ENCODE measurements around the gene SMCR8.
"Not testable (repeated sequence)": the region's sequence is repeated elsewhere in the genome, so short reads cannot be mapped to it uniquely, and the experiment has no call there.

SMCR8 gene, protein sequence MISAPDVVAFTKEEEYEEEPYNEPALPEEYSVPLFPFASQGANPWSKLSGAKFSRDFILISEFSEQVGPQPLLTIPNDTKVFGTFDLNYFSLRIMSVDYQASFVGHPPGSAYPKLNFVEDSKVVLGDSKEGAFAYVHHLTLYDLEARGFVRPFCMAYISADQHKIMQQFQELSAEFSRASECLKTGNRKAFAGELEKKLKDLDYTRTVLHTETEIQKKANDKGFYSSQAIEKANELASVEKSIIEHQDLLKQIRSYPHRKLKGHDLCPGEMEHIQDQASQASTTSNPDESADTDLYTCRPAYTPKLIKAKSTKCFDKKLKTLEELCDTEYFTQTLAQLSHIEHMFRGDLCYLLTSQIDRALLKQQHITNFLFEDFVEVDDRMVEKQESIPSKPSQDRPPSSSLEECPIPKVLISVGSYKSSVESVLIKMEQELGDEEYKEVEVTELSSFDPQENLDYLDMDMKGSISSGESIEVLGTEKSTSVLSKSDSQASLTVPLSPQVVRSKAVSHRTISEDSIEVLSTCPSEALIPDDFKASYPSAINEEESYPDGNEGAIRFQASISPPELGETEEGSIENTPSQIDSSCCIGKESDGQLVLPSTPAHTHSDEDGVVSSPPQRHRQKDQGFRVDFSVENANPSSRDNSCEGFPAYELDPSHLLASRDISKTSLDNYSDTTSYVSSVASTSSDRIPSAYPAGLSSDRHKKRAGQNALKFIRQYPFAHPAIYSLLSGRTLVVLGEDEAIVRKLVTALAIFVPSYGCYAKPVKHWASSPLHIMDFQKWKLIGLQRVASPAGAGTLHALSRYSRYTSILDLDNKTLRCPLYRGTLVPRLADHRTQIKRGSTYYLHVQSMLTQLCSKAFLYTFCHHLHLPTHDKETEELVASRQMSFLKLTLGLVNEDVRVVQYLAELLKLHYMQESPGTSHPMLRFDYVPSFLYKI

DNA sequence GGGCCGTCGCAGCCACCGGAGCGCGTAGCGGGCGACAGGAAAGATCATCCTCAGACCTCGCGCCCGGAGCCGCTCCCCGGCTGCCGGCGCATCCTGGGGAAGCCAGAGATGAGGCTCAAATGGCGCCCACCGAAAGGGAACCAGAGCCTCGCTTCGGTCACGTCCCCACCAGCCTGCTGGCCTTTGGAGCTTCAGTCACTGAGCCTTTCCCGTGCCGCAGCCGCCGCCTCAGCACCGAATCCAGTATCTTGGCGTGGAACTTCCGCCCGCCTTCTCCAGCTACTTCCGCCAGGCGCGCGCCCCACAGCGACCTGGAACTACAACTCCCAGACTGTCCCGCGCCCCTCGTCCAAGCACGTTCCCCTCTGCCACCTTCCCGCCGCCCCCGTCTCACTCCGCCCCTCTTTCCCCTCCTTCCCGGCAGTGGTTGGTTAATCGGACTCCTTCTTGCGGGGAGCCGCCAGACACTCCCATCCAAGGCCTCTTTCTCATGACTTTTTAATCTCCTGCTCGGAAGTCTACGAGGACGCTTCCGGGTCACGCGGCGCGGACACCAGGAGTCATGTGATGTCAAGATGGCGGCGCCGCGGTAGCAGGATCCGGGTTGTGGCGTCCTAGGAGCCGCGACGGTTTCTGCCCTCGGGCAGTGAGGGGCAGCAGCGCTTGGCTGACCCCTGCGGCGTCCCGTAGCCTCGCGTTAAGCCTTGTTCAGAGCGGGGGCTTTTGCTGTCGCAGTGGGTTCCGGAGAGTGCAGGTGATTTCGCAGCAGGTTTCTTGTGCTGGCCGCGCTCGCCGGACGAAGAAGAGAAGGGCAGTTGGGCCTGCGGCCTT is at the start of gene SMCR8, which contains the start of gene TOP3A:
Gene SMCR8 (plus strand): TSS at position 563 of the 831 bp plus-strand sequence. CDS start 497 bp downstream, outside the sequence.
Gene TOP3A (minus strand): TSS at position 264 of the 831 bp plus-strand sequence. CDS start 216 bp downstream, at position 48.
- Histone ChIP-seq H3K27ac (peak within 1 kb of the TSS; percentile 88 to 98 (median 94)), H3K4me3 (peak within 1 kb of the TSS; percentile 72 to 97 (median 92))

DNA sequence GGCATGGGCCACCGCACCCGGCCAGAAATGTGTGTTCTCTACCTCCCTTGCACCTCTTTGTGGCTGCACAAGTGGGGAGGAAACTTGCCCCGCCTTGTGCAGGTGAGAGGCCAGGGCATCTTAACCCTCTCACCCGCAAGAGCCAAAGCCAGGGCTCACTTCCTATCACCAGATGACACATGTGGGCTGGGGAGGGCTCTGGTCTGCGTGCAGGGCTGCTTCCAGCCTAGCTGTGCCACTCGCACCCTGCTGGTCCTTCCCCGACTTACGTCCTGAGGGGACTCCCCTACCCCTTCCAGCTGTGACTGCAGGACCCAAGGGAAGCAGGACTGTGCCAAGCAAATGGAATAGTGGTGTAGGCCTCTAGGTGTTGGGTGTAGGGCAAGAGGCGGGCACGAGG is 47.7 kb upstream of the SMCR8 start:
- H3K4me3 ChIP-seq, result no peak overlapping the region

DNA sequence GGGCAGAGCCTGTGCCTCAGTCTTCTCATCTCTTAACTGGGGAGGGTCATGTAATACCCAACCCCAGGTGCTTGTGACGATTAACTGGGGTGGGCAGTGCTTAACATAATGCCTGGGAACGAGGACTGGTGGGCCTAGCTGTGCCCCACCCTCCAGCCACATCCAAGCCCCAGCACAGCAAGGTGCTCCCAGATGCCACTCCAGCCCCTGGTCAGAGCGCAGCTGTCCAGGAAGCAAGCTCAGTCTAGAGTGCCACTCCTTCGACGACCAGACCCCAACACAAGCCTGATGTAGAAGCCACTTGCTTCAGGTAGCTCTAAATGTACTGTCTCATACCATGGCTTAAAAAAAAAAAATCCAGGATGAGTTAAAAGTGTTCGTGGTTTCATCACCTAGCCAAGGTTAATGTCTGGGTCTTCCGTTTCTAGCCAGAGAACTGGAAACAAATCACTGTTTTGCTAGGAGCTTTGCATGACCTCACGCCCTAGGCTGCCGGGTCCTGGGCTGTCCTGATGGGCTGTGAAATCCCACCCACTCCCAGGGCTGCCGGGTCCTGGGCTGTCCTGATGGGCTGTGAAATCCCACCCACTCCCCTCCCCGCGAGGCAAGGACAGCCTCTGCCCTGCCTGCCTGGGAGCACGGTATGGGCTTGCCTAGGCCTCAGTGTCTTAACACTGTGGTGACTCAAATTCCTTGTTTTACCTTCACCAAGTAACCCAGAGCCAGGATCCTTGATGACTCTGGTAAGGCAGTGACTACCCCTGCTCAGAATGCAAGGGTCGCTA is 47.0 kb upstream of the SMCR8 start:
- Histone ChIP-seq H3K27ac (no peak overlapping the region), H3K4me3 (no peak overlapping the region)

More for the DNA sequence above, 47.7 kb upstream of the SMCR8 start:
- H3K27ac ChIP-seq, result no peak overlapping the region

GRCh38 chr17:18270046-18270931 is 44.8 kb upstream of the SMCR8 start:
- no peak overlapping the region for H3K4me3 ChIP-seq
- no peak overlapping the region for H3K27ac ChIP-seq

DNA sequence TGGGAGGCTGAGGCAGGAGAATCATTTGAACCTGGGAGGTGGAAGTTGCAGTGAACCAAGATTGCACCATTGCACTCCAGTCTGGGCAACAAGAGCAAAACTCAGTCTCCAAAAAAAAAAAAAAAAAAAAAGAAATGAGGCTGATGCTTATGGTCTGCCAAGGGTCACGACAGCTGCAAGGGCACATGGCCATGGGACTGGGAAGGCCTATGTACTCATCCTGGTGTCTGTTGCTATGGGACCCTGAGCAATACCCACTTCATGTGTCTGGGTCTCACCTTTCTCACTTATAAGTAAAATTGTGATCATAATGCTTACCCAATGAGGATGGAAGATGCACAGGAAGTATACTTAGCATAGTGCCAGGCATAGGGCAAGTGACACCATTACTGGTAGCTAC is 38.0 kb upstream of the SMCR8 start:
- no peak overlapping the region for H3K4me3 ChIP-seq
- H3K27ac ChIP-seq, result no peak overlapping the region

- H3K27ac ChIP-seq, result no peak overlapping the region
- H3K4me3 ChIP-seq, result no peak overlapping the region
Observed at GRCh38 chr17:18278867-18279266, 36.2 kb upstream of the SMCR8 start.

GRCh38 chr17:18280249-18280648 is 34.8 kb upstream of the SMCR8 start:
- Histone ChIP-seq H3K4me3 (no peak overlapping the region), H3K27ac (no peak overlapping the region)

GRCh38 chr17:18280766-18281371 is 34.2 kb upstream of the SMCR8 start:
- Histone ChIP-seq H3K27ac (no peak overlapping the region), H3K4me3 (no peak overlapping the region)

DNA sequence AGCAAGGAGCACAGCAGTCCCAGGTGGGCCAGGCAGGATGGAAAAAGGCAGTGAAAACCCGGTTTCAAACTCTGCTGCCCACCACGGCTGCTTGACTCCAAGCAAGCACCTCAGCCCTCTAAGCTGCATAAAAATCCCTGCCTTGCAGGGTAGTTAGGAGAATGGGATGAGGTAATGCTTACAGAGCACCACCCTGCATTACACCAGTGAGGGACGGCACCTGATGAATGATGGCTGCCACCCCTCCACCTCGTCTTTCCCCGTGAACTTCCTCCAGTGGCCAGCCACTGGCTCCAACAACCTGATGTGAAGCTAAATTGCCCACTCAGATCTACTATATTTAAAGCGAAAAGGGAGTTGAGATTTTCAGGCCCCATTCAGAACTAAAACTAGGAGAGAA is 33.3 kb upstream of the SMCR8 start:
- Histone ChIP-seq H3K4me3 (no peak overlapping the region), H3K27ac (no peak overlapping the region)

DNA sequence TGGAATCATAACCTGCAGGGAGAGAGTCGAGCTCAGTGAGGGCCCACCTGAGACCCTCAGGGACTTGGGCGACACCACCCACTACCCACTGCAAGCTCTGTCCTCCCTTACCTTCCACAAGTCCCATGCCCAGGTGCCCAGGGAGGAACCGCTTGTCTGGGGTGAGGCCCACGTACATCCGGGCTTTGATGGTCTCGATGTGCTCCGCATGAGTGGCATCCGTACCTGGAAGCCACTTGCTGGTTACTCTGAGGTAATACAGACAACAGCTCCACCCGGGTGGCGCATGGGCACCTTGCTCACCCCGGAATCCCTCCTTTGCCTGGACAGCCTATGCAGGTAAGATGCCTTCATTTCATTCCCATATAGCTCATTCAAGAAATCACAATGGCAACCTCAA is 29.8 kb upstream of the SMCR8 start:
- H3K27ac ChIP-seq, result no peak overlapping the region
- H3K4me3 ChIP-seq, result no peak overlapping the region

GRCh38 chr17:18291718-18292540 is 23.2 kb upstream of the SMCR8 start:
- no peak overlapping the region for H3K27ac ChIP-seq
- H3K4me3 ChIP-seq, result no peak overlapping the region

- not testable (repeated sequence) for H3K4me3 ChIP-seq, H3K27ac ChIP-seq
Observed at GRCh38 chr17:18298061-18298460, 17.0 kb upstream of the SMCR8 start.

DNA sequence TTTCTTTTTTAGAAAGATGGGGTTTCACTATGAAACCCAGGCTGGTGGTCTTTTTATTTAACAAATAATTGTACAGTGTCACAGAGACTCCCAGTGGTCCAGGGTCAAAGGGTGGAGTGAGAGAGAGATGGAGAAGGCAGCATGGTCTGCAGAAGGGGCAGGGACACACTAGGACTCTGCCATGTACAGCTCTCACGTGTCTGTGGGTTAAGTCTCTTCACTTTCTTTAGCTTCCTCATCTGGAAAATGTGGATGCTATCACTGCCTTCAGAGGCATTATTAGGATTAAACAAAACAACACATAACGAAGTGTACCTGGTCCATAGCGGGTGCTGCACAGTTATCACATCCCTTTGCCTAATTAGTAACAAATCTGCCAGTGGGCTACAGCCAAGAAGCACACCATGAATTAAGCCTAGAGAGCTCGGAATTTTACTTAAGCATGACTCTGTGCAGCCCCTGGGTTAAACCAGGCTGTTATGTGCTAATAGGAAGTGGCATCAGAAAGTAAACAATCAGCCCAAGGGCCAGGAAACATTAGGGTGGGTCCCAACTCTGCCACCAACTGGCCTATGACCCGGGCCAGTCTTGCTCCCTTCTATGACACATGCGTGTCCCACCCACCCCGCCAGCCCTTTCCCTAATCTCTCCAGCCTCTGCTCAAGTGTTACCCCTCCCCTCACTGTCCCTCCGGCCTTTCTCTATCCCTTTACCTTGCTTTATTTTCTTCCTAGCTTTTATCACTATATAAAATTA is 14.2 kb upstream of the SMCR8 start:
- H3K27ac ChIP-seq, result no peak overlapping the region
- no peak overlapping the region for H3K4me3 ChIP-seq

DNA sequence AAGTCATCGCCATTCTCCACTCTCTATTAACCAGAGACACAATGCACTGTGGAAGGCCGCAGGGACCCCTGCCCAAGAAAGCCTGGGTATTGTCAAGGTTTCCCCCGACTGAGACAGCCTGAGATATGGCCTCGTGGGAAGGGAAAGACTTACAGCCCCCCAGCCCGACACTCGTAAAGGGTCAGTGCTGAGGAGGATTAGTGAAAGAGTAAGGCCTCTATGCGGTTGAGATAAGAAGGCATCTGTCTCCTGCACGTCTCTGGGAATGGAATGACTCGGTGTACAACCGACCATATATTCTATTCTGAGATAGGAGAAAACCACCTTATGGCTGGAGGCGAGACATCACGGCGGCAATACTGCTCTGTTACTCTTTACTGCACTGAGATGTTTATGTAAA is 11.9 kb upstream of the SMCR8 start:
- not testable (repeated sequence) for H3K27ac ChIP-seq, H3K4me3 ChIP-seq

- H3K4me3 ChIP-seq, result no peak overlapping the region
- no peak overlapping the region for H3K27ac ChIP-seq
Observed at GRCh38 chr17:18309202-18309601, 5.9 kb upstream of the SMCR8 start.
